Natural killer cell (primary cell): ENCODE measurements around the gene RPS8. TPM values are rescaled to one million over a fixed set of nuclear protein-coding genes. Genes with fewer than 3 reads are reported as not detected.
A peak's percentile ranks its signal among the peaks of the same experiment; 100 is the strongest.

Experiments used
- ATAC-seq, 3 donors: fragments of 150-1000 bp in 2 of 3; fragments of 200-7000 bp in 1 of 3; cut with Tn5 transposase; 1 replicate in 1 of 3; 2 replicates in 2 of 3; pipeline ENCODE4 v1.10.0; 2021; ENCODE audit warnings: mild to moderate bottlenecking in 2 of 3, moderate library complexity in 2 of 3
- DNase-seq, 2 donors: peaks; one replicate each; pipeline versions ENCODE4 v3.0.0 to v3.0.0-alpha.2; 2013 to 2021; ENCODE audit warnings: mixed read lengths in 1 of 2
- H3K27ac ChIP-seq: one replicate; pipeline ENCODE4 v1.5.1; 2013; ENCODE audit warnings: mild to moderate bottlenecking, low read length
- H3K27me3 ChIP-seq: one replicate; pipeline ENCODE4 v1.6.1; 2013; ENCODE audit warnings: low read length; ENCODE audit not compliant: control insufficient read depth, insufficient read depth
- H3K36me3 ChIP-seq: one replicate; pipeline ENCODE4 v1.6.1; 2013; ENCODE audit warnings: low read length; ENCODE audit not compliant: control insufficient read depth, insufficient read depth
- H3K4me1 ChIP-seq: one replicate; pipeline ENCODE4 v1.6.1; 2013; ENCODE audit warnings: low read length; ENCODE audit not compliant: control insufficient read depth, insufficient read depth
- H3K4me3 ChIP-seq: one replicate; pipeline ENCODE4 v1.5.1; 2013; ENCODE audit warnings: low read length
- H3K9me3 ChIP-seq: one replicate; pipeline ENCODE4 v1.6.1; 2013; ENCODE audit warnings: low read length; ENCODE audit not compliant: control insufficient read depth, insufficient read depth
- H3K27ac Mint-ChIP-seq, 2 donors: one replicate each; pipeline ENCODE4 v1.8.0; 2022; ENCODE audit warnings: mild to moderate bottlenecking in 2 of 2, mixed read lengths in 2 of 2, moderate library complexity in 1 of 2
- H3K27me3 Mint-ChIP-seq, 2 donors: one replicate each; pipeline ENCODE4 v1.8.0; 2022; ENCODE audit warnings: low read depth in 2 of 2, mixed read lengths in 2 of 2
- H3K36me3 Mint-ChIP-seq: one replicate; pipeline ENCODE4 v1.8.0; 2022; ENCODE audit warnings: mixed read lengths
- H3K4me1 Mint-ChIP-seq, 2 donors: one replicate each; pipeline ENCODE4 v1.8.0; 2022; ENCODE audit warnings: mixed read lengths in 2 of 2
- H3K4me3 Mint-ChIP-seq: one replicate; pipeline ENCODE4 v1.8.0; 2022; ENCODE audit warnings: mild to moderate bottlenecking, moderate library complexity, mixed read lengths
- H3K9me3 Mint-ChIP-seq, 2 donors: one replicate each; pipeline ENCODE4 v1.8.0; 2022; ENCODE audit warnings: mixed read lengths in 2 of 2
- CTCF ChIP-seq: fragments of 200-600 bp; IDR thresholded peaks from one replicate; pipeline ENCODE4 v1.8.0; 2022; ENCODE audit warnings: antibody characterized with exemption
- WGBS: methylation state at CpG from one replicate; pipeline ENCODE4 v1.1.7; 2013; ENCODE audit warnings: missing lambda C conversion rate; ENCODE audit not compliant: insufficient coverage; 5-methylcytosine and 5-hydroxymethylcytosine counted together
- intact Hi-C: fragments of 100-400 bp; cut with micrococcal nuclease; formaldehyde crosslinking; loops from one replicate; pipeline ENCODE4 v1.14.2; 2022
- total RNA-seq, 4 donors: library from RNA; stranded (reverse); fragments of 120-200 nt in 1 of 4; gene quantifications; one replicate each; pipeline versions ENCODE4 v1.2.3 to v1.2.4, GENCODE V29; 2013 to 2022

Gene RPS8
- total RNA-seq, 3 donors from 2014 or later (not counting 1 experiment from before 2014, with no cell fraction given) = 848 to 1,092 (median 1,009) TPM

GRCh38 chr1:44778705-44779576 lies 3.6 kb downstream of the RPS8 start:
- ATAC-seq (no peak), DNase-seq (no peak)
- Histone ChIP-seq H3K27me3 (no peaks in the 10 kb centered on the region), H3K9me3 (no peaks in the 10 kb centered on the region), H3K4me3 (no peak overlapping the region), H3K36me3 (peaks cover 32% of the 10 kb centered on the region), H3K4me1 (peaks cover 31% of the 10 kb centered on the region), H3K27ac (no peak overlapping the region)
- Mint-ChIP-seq H3K27me3 (no peaks in the 10 kb centered on the region), H3K4me1 (peaks cover 37 to 44% of the 10 kb centered on the region in 2 donors), H3K36me3 (no peaks in the 10 kb centered on the region), H3K9me3 (no peaks in the 10 kb centered on the region), H3K4me3 (no peak overlapping the region), H3K27ac (peak overlapping the region in 1 of 2 donors; percentile 92)
- TF ChIP-seq CTCF = no peak
- intact Hi-C loops = loop anchor here (5.0 kb wide), 2 partner anchors 233 to 908 kb away; partner anchors contain the start of genes GPBP1L1, HECTD3, TMEM69 and UROD
- WGBS = 93% methylated on average over 6 of the region's 6 CpGs

GRCh38 chr1:44780583-44781121 lies 5.3 kb downstream of the RPS8 start:
- no peak for TF ChIP-seq CTCF
- peaks cover 39 to 50% of the 10 kb centered on the region in 2 donors for H3K4me1 Mint-ChIP-seq
- peaks cover 32% of the 10 kb centered on the region for H3K36me3 ChIP-seq
- H3K4me1 ChIP-seq = peaks cover 40% of the 10 kb centered on the region
- no peak for DNase-seq
- H3K4me3 Mint-ChIP-seq = no peak overlapping the region
- no peak overlapping the region for H3K27ac ChIP-seq
- H3K27me3 ChIP-seq = no peaks in the 10 kb centered on the region
- WGBS = 94% methylated on average over 14 of the region's 14 CpGs
- no peaks in the 10 kb centered on the region for H3K27me3 Mint-ChIP-seq
- no peak for ATAC-seq
- intact Hi-C loops = no loop called here
- H3K36me3 Mint-ChIP-seq = no peaks in the 10 kb centered on the region
- no peaks in the 10 kb centered on the region for H3K9me3 Mint-ChIP-seq
- H3K27ac Mint-ChIP-seq = peak overlapping the region in 1 of 2 donors; percentile 31
- no peaks in the 10 kb centered on the region for H3K9me3 ChIP-seq
- no peak overlapping the region for H3K4me3 ChIP-seq

- no peak for TF ChIP-seq CTCF
- no peaks in the 10 kb centered on the region for H3K36me3 Mint-ChIP-seq
- H3K27me3 Mint-ChIP-seq = no peaks in the 10 kb centered on the region
- Histone ChIP-seq H3K4me1 (peaks cover 31% of the 10 kb centered on the region), H3K36me3 (peaks cover 11% of the 10 kb centered on the region), H3K27me3 (no peaks in the 10 kb centered on the region), H3K27ac (peak overlapping the region; percentile 68), H3K9me3 (no peaks in the 10 kb centered on the region), H3K4me3 (peak overlapping the region; percentile 39)
- peak overlapping the region; percentile 67 to 80 for H3K27ac Mint-ChIP-seq
- WGBS = 59% methylated on average over 8 of the region's 8 CpGs
- intact Hi-C loops = no loop called here
- H3K4me3 Mint-ChIP-seq = peak overlapping the region; percentile 71
- no peaks in the 10 kb centered on the region for H3K9me3 Mint-ChIP-seq
- no peak for ATAC-seq
- DNase-seq = peak in 1 of 2 donors; percentile 12
- H3K4me1 Mint-ChIP-seq = peaks cover 21 to 28% of the 10 kb centered on the region in 2 donors
Observed at GRCh38 chr1:44783697-44784093, 8.4 kb downstream of the RPS8 start.
